OCI-LY7 (cell line): ENCODE measurements around the gene SECTM1. TPM values are rescaled to one million over a fixed set of nuclear protein-coding genes. Genes with fewer than 3 reads are reported as not detected.

ENCODE experiments used
- BruUV-seq: library from RNA; stranded (reverse); fragments of 400-500 nt; replicated peaks from 2 replicates; lab custom pipeline; 2021; lab: Mats Ljungman, UMichigan
- CTCF ChIA-PET: fragments of 300-600 bp; sonication (Branson Sonifier 250); formaldehyde crosslinking; loops from one replicate; lab custom pipeline; 2022; ENCODE audit warnings: antibody characterized with exemption; ENCODE audit not compliant: unreplicated experiment; lab: Charles Lee
- POLR2A ChIA-PET: fragments of 300-600 bp; sonication (Branson Sonifier 250); formaldehyde crosslinking; loops from one replicate; lab custom pipeline; 2022; ENCODE audit warnings: antibody characterized with exemption; lab: Charles Lee
- DNase-seq: peaks from one replicate; pipeline ENCODE4 v3.0.0-alpha.2; 2015; ENCODE audit warnings: low spot score
- H2AFZ ChIP-seq: fragments of 200-600 bp; sonication (generic), shearing (Covaris generic); 2 replicates; pipeline ENCODE4 v1.6.1; 2014; ENCODE audit warnings: mild to moderate bottlenecking, antibody characterized with exemption, low read length, moderate library complexity
- H3K27ac ChIP-seq: fragments of 200-600 bp; sonication (generic); 2 replicates; pipeline ENCODE4 v1.5.1; 2014; ENCODE audit warnings: mixed run types, low read depth, mild to moderate bottlenecking, moderate library complexity, low read length, inconsistent platforms; ENCODE audit not compliant: poor library complexity, severe bottlenecking
- H3K36me3 ChIP-seq: fragments of 200-600 bp; sonication (generic); 2 replicates; pipeline ENCODE4 v1.6.1; 2014; ENCODE audit warnings: mild to moderate bottlenecking, antibody characterized with exemption, low read length, moderate library complexity, mixed read lengths; ENCODE audit not compliant: insufficient read depth
- H3K4me1 ChIP-seq: fragments of 200-600 bp; sonication (generic); 2 replicates; pipeline ENCODE4 v1.5.1; 2014; ENCODE audit warnings: mild to moderate bottlenecking, low read length; ENCODE audit not compliant: insufficient read depth, poor library complexity, severe bottlenecking
- H3K4me2 ChIP-seq: fragments of 200-600 bp; sonication (generic); 2 replicates; pipeline ENCODE4 v1.6.1; 2014; ENCODE audit warnings: mild to moderate bottlenecking, low read length
- H3K4me3 ChIP-seq: fragments of 200-600 bp; sonication (generic); 2 replicates; pipeline ENCODE4 v1.5.1; 2014; ENCODE audit warnings: mild to moderate bottlenecking, low read depth, low read length; ENCODE audit not compliant: poor library complexity, severe bottlenecking
- H3K79me2 ChIP-seq: fragments of 200-600 bp; sonication (generic); 2 replicates; pipeline ENCODE4 v1.6.1; 2016; ENCODE audit warnings: low read depth, mild to moderate bottlenecking, low read length, moderate library complexity, mixed read lengths; ENCODE audit not compliant: insufficient read depth
- H3K9me2 ChIP-seq: fragments of 200-600 bp; sonication (generic); 2 replicates; pipeline ENCODE4 v1.6.1; 2016; ENCODE audit warnings: mild to moderate bottlenecking, low read length, mixed read lengths; ENCODE audit not compliant: insufficient read depth
- H3K9me3 ChIP-seq: fragments of 200-600 bp; sonication (generic); 2 replicates; pipeline ENCODE4 v1.6.1; 2014; ENCODE audit warnings: mild to moderate bottlenecking, mixed run types, low read length, mixed read lengths
- H4K20me1 ChIP-seq: fragments of 200-600 bp; sonication (generic); 2 replicates; pipeline ENCODE4 v1.6.1; 2014; ENCODE audit warnings: mild to moderate bottlenecking, antibody characterized with exemption, low read length, moderate library complexity, mixed read lengths; ENCODE audit not compliant: insufficient read depth
- EZH2phosphoT487 ChIP-seq: fragments of 200-600 bp; sonication (generic); IDR thresholded peaks from 2 replicates; pipeline ENCODE4 v1.6.1; 2018; ENCODE audit warnings: low read depth, borderline replicate concordance, mild to moderate bottlenecking, mixed run types, antibody characterized with exemption, low read length, moderate library complexity, mixed read lengths
- intact Hi-C: fragments of 100-400 bp; cut with micrococcal nuclease; formaldehyde crosslinking; loops from one replicate; pipeline ENCODE4 v1.10.0; 2022; ENCODE audit not compliant: unreplicated experiment
- total RNA-seq, 2 experiments: library from RNA; depleted of rRNA in 1 of 2; stranded (reverse); fragments of >200 nt in 1 of 2; shearing (Covaris generic) in 1 of 2; gene quantifications; 2 replicates each; pipeline ENCODE4 v1.2.3, GENCODE V29; 2014 to 2022
- TF ChIP-seq, protein P1 (sequence below): fragments of 200-600 bp; sonication (generic); conservative IDR thresholded peaks from 2 replicates; pipeline ENCODE4 v1.5.1; 2014; ENCODE audit warnings: mild to moderate bottlenecking, antibody characterized with exemption, low read length, moderate library complexity, mixed read lengths

Gene SECTM1
- total RNA-seq, 2 experiments from 2014 or later = not detected

DNA sequence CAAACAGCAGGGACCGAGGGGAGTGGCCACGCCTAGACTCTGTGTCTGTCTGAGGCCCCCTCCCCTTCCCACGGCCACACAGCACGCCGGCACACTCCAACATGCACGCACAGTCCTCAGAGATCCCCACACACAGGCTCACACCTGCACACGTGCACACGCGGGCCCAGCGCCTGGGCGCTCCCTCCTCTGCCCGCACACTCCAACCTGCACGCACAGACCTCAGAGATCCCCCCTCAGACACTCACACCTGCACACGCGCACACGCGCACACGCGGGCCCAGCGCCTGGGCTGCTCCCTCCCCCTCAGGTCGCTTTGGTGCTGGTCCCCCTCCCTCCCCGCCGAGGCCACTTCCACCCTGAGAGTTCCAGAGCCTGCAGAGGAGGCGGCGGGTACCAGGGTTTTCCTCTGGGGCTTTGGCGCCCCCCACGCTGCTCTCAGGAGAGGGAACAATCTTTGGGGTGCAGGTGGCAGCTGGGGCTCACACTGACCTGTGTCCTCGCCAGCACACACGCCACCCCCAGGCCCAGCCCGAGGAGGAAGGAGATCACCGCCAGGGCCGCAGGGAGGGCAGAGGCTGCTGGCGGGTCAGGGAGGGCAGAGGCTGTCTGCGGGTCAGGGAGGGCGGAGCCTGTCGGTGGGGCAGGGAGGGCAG, 17.7 kb downstream of the SECTM1 start:
- BruUV-seq = no TSS peak
- CTCF ChIA-PET = no interaction called here
- Histone ChIP-seq H4K20me1 (no peaks in the 10 kb centered on the region), H3K9me3 (peaks cover 8% of the 10 kb centered on the region; the same call in 1 of the 2 replicates), H3K79me2 (no peaks in the 10 kb centered on the region), H3K4me2 (no peak overlapping the region), H3K4me3 (no peak overlapping the region), H3K36me3 (no peaks in the 10 kb centered on the region), H3K4me1 (no peaks in the 10 kb centered on the region), H3K9me2 (no peaks in the 10 kb centered on the region), H3K27ac (no peak overlapping the region), H2AFZ (no peak overlapping the region)
- intact Hi-C loops = no loop called here
- DNase-seq = no peak
- POLR2A ChIA-PET = no interaction called here
- TF ChIP-seq, protein P1, sequence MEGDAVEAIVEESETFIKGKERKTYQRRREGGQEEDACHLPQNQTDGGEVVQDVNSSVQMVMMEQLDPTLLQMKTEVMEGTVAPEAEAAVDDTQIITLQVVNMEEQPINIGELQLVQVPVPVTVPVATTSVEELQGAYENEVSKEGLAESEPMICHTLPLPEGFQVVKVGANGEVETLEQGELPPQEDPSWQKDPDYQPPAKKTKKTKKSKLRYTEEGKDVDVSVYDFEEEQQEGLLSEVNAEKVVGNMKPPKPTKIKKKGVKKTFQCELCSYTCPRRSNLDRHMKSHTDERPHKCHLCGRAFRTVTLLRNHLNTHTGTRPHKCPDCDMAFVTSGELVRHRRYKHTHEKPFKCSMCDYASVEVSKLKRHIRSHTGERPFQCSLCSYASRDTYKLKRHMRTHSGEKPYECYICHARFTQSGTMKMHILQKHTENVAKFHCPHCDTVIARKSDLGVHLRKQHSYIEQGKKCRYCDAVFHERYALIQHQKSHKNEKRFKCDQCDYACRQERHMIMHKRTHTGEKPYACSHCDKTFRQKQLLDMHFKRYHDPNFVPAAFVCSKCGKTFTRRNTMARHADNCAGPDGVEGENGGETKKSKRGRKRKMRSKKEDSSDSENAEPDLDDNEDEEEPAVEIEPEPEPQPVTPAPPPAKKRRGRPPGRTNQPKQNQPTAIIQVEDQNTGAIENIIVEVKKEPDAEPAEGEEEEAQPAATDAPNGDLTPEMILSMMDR = no peak
- no peak for TF ChIP-seq EZH2phosphoT487

DNA sequence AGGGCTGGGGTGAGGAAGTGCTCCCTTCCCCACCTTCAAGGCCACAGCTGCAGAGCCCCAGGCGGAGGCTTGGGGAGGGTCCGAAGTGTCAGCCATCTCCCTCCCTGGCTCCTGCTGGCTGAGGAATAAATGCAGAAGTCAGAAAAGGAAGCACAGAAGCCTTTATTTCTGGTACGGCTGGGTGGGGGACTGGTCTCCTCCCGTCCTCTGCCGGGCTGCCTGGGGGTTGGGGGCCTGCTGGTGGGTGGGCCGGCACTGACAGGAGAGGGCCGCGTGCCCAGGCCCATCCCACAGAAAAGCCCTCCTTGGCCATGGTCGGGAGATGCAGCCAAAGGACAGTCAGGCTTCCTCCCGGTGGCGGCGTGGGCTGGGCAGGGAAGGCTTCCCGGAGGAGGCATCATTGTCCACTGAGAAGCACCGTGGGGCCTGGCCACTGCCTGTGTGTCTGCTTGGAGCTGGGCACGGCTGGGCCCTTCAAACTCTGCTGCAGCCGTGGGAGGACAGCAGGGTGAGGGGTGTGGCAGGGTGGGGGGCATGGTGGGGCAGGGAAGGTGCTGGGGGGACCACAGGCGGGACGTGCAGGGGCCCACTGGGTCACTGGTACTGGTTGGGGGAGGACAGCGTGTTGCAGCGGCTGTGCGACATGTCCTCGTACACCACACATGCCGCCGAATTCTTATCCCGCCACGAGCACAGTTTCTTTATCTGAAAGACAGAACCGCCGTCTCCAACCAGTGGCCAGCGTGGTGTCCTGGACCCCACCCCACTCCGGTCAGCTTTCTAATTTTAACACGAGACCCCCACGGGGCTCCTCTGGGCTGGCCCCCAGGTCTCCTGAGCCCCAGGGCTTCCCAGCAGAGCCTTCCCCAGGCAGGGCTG, 18.6 kb downstream of the SECTM1 start:
- TF ChIP-seq EZH2phosphoT487 = no peak
- TF ChIP-seq, protein P1 = no peak
- DNase-seq = no peak
- intact Hi-C loops = no loop called here
- Histone ChIP-seq H4K20me1 (no peaks in the 10 kb centered on the region), H3K36me3 (no peaks in the 10 kb centered on the region), H3K9me2 (no peaks in the 10 kb centered on the region), H3K27ac (no peak overlapping the region), H2AFZ (no peak overlapping the region), H3K79me2 (no peaks in the 10 kb centered on the region), H3K4me3 (no peak overlapping the region), H3K4me2 (no peak overlapping the region), H3K9me3 (peaks cover 8% of the 10 kb centered on the region; the same call in 1 of the 2 replicates), H3K4me1 (no peaks in the 10 kb centered on the region)
- no TSS peak for BruUV-seq
- POLR2A ChIA-PET = no interaction called here
- CTCF ChIA-PET = no interaction called here
